GM19468 (cell line): Measurements from ENCODE around the gene TNFRSF12A.
"Not testable (repeated sequence)": the region's sequence is repeated elsewhere in the genome, so short reads cannot be mapped to it uniquely, and the experiment has no call there.

ENCODE experiments used
- ATAC-seq: cut with Tn5 transposase; IDR thresholded peaks from one replicate; pipeline ENCODE4 v1.9.1; 2021; ENCODE audit warnings: mild to moderate bottlenecking, moderate library complexity, moderate number of reproducible peaks; ENCODE audit not compliant: unreplicated experiment; ENCODE audit errors: extremely low read depth

The TNFRSF12A gene

DNA sequence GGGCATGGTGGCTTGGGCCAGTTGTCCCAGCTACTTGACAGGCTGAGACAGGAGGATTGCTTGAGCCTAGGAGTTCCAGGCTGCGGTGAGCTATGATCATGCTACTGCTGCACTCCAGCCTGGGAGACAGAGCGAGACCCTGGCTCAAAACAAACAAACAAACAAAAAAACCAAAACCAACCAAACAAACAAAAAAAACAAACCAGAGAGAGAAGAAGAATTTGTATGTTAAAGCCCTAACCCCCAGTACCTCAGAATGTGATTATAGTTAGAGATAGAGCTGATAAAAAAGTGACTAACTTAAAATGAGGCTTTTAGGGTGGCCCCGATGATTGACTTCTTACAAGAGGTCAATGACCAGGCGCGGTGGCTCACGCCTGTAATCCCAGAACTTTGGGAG, 24.5 kb downstream of the TNFRSF12A start:
- ATAC-seq: no peak

DNA sequence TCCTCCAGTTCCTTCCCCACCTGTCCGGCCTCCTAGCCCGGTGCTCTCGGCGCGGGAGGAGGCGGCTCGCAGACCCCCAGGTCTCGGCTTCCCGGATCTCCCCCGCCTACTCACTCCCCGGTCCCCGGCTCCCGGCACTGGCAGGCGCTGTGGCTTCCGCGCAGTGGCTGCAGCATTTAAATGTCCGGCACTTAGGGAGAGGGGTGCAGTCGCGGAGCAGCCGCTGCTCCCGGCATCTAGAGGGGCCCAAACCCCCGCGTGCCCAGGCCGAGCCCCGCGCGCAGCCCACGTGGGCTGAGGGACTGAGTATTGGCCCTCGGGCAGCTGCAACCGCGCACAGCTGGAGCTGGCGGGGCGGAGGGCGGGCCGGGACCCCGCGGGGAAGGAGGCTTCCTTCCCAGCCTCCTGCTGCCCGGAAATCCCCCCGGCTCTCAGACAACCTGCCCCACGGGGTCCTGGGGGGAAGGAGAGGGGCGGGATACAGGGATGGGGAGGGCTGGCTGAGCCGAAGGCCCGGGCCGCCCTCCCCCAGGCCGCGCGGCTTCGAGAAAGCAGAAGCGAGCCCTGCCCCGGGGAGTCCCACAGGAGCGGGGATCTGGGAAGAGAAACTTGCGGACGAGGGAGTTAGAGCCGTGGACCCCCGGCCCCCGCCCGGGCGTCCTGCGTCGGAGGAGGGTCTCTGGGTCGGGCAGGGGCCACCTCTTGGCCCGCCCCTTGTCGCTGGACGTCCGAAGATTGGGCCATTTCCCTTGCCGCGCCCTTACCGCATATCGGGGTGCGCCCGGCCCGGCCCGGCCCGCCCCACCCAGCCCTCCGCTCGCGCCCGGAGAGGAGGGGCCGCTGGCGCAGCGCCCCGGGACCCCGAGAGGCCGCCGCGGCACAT, 25.8 kb downstream of the TNFRSF12A start, which contains the start of gene MMP25:
TSS of gene MMP25 (plus strand) at position 804 of the 883 bp plus-strand sequence. CDS start 357 bp downstream, outside the sequence.
- no peak for ATAC-seq

DNA sequence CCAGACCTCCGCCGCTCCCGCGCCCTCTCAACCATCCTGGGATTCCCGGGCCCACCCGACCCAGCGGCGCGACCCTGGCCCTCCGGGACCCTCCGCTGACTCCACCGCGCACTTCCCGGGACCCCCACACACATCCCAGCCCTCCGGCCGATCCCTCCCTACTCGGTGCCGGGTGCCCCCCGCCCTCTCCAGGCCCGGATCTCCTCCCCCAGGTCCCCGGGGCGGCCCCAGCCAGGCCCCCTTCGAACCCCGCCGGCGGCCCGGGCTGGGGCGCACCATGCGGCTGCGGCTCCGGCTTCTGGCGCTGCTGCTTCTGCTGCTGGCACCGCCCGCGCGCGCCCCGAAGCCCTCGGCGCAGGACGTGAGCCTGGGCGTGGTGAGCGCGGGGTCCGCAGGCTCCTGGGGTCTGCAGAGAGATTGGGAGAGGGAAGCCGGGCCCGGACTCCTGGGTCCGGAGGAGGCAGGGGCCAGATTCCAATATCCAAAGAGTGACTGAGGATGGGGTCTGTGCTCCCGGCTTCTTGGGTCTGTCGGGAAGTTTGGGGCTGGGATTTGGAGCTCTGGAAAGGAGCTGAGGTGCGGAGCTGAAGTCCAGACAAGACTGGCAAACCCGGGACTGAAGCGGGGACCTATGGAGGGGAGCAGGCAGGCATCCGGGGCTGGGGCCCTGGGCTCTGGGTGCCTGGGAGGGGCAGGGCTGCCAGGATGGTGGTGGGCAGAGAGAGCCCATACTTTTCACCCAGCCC, 26.6 kb downstream of the TNFRSF12A start:
- ATAC-seq: no peak

DNA sequence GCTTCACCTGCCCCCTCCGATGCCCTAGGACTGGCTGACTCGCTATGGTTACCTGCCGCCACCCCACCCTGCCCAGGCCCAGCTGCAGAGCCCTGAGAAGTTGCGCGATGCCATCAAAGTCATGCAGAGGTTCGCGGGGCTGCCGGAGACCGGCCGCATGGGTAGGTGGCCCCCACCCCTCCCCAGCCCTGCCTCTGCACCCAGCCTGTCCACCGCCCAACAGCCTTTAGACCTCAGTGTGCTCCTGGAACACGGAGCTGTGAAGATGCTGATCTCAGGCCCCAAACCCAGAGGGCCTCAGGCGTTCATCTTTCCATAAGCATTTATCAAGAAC, 27.2 kb downstream of the TNFRSF12A start:
- ATAC-seq: no peak

DNA sequence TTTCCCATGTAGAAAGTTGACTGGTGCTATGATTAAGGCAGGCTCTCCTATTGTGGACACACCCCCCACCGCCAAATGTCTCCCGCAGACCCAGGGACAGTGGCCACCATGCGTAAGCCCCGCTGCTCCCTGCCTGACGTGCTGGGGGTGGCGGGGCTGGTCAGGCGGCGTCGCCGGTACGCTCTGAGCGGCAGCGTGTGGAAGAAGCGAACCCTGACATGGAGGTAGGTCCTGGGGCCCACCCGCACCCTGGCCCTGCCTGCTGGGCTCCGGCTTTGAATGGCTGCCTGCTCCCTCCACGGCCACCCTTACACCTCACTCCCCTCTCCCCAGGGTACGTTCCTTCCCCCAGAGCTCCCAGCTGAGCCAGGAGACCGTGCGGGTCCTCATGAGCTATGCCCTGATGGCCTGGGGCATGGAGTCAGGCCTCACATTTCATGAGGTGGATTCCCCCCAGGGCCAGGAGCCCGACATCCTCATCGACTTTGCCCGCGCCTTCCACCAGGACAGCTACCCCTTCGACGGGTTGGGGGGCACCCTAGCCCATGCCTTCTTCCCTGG, 29.8 kb downstream of the TNFRSF12A start:
- ATAC-seq: no peak

DNA sequence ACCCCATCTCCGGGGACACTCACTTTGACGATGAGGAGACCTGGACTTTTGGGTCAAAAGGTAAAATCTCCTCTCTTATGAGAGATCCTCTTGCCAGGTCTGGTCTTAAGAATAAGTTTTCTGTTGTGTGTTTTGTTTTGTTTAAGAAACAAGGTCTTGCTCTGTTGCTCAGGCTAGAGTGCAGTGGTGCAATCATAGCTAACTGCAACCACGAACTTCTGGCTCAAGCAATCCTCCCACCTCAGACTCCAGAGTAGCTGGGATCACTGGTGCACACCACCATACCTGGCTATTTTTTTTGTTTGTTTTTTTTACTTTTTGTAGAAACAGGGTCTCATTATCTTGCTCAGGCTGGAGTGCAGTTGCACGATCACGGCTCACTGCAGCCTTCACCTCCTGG, 30.3 kb downstream of the TNFRSF12A start:
- ATAC-seq: no peak

DNA sequence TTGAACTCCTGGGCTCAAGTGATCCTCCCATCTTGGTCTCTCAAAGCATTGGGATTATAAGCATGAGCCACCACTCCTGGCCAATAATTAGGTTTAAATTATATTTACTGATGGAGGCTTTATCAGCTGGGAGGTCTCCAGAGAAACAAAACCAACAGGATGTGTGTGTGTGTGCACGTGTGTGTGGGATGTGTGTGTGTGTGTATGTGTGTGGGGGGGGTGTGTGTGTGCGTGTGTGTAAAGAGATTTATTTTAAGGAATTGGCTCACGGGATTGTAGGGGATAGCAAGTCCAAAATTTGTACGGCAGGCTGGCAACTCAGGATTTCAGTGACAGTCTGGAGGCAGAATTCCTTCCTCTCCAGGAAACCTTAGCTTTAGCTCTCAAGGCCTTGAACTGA, 30.8 kb downstream of the TNFRSF12A start:
- no peak for ATAC-seq

DNA sequence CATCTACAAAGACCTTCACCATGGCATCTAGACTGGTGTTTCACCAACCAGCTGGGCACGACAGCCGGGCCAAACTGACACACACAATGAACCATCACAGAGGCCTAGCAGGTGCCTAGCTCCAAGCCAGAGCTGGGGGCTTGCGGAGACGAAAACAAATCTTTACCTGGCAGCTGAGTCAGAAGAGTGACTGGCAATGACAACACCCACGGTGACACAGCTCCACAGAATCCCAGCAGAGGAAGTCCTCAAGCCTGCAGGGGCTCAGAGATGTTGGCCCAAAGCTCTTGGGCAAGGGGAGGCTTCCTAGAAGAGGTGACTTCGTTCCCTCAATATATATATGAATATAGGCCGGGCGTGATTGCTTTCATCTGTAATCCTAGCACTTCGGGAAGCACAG, 31.3 kb downstream of the TNFRSF12A start:
- no peak for ATAC-seq

DNA sequence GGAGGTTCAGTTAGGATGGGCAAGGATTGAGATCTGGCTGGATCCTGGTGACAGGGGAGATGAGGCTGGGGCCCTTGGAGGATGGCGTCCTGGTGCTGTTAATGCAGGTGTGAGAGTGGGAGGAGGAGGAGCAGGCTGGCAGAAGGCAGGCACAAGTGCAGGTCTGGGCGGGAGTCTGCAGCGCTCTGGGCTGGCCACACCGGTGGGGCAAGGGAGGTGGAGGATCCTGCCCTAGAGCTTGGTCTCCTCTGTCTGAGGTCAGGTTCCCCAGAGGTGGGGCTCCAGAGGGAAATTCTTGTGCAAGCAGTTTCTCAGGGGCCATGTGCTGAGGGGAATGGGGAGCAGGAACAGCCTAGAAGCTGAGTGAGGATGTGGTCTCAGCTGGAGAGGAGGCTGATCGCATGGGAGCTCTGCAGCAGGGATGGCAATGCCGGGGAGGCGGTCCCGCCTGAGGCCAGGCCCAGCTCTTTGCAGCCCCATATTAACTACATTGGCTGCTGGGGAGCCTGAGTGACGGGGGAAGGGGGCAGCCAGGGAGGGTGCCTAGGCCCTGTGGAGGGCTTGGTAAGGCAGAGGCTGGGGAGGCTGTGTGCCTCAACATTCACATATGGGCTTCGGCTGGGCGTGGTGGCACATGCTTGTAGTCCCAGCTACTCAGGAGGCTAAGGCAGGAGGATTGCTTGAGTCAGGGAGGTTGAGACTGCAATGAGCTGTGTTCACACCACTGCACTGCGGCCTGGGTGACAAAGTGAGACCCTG, 32.6 kb downstream of the TNFRSF12A start:
- ATAC-seq: not testable (repeated sequence)

DNA sequence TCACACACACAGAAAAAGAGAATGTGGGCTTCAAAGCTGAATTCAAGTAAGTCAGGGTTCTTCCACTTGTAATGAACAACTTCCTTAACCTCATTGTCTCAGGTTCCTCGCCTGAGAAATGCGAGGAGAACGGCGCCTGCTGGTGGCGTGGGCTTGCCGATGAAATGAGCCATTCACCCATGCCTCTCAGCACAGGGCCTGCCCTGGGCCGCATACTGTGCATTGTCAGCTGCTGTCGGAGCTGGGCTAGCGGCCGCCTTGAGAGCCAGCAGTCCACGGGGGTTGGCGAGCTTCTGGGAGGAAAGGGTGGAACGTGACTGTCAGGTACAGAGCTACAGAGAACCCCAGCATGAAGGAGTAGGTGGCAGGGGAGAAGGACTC, 33.2 kb downstream of the TNFRSF12A start:
- not testable (repeated sequence) for ATAC-seq

DNA sequence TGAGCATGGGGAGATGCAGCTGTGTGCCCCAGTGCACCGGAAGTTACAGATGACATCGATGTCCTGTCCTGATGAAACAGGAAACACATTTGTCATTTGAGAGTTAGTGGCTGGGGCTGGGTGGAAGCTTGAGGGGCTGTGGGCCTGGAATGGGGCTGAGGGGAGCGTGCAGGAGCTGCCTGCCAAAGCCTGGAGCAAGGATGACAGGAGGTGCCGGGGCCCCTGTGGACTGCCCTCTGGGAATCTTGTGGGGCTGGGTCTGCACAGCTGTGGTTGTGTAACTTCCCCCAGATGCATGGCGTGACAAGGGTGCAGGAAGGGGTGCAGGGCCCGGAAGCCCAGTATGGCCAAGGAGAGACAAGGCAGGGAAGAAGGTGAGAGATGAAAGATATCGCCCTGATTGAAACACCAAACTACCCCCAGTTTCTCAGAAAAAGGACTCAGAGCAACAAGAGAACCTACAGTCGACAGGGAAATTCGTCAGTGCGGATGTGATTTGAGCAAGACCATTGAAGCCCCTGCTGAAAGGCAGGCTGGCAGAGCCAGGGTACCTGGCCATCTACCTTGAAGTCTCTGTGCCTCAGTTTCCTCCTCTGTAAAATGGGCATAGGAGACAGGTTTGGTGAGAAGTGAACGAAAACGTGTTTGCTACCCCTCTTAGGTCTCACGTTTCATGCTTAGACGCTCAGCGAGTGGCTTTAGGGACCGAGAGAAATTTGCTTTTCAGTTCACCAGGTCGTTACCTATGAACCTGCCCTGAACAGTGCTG, 35.0 kb downstream of the TNFRSF12A start:
- no peak for ATAC-seq

DNA sequence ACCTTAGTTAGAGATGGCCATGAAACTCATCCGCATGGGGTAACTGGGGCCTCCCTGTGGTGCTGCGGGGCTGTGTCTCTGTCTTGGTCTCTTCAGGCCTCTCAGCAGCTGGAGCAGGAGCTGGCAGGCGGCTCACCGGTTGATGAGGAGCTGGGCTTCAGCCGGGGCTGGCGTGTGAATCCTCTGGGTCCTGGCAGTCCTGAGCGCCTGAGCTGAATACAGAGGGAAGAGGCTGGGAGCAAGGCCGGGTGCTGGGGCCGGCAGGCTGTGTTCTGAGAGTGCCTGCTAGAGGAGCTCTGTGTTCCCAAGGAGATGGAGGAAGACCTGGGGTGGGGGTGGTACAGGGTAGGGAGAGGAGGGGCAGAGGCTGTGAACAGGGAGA, 35.6 kb downstream of the TNFRSF12A start:
- not testable (repeated sequence) for ATAC-seq

DNA sequence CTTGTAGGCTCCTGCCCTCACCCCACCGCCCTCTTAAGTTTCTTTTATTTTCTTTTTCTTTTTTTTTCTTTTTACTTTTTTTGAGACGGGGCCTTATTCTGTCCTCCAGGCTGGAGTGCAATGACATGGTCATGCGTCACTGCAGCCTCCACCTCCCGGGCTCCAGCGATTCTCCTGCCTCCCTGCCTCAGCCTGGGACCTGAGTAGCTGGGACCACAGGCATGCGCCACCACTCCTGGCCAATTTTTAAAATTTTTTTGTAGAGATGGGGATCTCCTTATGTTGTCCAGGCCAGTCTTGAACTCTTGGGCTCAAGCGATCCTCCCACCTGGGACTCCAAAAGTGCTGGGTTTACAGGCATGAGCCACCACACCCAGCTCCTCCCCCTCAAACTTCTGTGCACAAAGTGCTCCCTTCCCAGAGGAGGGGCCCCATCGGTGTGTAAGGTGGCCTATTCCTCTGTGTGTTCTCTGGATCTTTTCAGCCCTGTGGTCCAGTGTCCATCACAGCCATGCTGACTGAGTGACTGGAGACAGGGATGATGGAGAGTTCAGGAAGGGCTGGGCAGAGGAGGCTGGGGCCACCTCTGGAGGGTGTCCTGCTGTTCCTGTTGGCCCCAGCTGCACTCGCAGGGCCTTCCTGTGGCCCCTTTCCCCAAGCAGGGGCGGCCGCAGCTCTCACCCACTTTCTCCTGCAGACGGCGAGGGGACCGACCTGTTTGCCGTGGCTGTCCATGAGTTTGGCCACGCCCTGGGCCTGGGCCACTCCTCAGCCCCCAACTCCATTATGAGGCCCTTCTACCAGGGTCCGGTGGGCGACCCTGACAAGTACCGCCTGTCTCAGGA, 36.4 kb downstream of the TNFRSF12A start:
- ATAC-seq: no peak

DNA sequence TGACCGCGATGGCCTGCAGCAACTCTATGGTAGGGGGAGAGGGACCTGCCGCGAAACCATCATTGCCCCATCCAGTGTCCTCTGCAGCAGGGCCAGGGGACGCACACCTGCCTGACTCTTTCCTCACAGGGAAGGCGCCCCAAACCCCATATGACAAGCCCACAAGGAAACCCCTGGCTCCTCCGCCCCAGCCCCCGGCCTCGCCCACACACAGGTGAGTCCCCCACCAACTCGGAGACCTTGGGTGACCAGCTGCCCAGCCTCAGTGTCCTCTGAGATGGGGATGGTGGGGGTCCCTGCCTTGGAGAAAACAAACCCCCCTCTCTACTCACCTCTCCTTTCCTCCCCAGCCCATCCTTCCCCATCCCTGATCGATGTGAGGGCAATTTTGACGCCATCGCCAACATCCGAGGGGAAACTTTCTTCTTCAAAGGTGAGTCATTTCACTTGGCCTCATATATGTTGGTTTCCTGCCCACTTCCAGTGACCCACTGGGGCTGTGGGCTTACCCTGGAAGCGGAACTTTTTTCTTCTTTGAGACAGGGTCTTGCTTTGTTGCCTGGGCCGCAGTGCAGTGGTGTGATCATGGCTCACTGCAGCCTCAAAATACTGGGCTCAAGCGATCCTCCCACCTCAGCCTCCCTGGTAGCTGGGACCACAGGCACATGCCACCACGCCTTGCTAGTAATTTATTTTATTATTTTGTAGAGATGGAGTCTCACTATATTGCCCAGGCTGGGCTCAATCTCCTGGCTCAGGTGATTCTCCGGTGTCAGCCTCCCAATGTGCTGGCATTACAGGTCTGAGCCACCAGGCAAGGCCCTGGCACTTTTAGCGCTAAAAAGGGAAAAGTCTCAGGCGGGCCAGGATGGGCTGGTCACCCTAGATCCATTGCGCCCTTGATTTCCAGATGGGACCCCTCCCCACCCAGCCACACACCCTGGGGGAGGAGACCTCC, 37.3 kb downstream of the TNFRSF12A start:
- ATAC-seq: no peak

DNA sequence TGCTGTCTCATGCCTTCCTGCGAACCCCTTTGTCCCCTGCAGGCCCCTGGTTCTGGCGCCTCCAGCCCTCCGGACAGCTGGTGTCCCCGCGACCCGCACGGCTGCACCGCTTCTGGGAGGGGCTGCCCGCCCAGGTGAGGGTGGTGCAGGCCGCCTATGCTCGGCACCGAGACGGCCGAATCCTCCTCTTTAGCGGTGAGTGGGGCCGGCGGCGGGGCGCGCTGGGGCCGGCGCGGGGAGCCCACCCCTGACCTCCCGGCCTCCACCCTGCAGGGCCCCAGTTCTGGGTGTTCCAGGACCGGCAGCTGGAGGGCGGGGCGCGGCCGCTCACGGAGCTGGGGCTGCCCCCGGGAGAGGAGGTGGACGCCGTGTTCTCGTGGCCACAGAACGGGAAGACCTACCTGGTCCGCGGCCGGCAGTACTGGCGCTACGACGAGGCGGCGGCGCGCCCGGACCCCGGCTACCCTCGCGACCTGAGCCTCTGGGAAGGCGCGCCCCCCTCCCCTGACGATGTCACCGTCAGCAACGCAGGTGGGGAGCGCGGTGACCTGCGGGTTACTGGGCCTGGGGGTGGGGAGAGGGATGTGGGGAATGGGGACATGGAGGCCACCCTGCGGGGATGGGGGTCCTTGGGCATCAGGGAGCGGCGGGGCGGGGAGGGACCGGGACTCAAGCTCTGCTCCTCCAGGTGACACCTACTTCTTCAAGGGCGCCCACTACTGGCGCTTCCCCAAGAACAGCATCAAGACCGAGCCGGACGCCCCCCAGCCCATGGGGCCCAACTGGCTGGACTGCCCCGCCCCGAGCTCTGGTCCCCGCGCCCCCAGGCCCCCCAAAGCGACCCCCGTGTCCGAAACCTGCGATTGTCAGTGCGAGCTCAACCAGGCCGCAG, 38.2 kb downstream of the TNFRSF12A start:
- ATAC-seq: no peak

DNA sequence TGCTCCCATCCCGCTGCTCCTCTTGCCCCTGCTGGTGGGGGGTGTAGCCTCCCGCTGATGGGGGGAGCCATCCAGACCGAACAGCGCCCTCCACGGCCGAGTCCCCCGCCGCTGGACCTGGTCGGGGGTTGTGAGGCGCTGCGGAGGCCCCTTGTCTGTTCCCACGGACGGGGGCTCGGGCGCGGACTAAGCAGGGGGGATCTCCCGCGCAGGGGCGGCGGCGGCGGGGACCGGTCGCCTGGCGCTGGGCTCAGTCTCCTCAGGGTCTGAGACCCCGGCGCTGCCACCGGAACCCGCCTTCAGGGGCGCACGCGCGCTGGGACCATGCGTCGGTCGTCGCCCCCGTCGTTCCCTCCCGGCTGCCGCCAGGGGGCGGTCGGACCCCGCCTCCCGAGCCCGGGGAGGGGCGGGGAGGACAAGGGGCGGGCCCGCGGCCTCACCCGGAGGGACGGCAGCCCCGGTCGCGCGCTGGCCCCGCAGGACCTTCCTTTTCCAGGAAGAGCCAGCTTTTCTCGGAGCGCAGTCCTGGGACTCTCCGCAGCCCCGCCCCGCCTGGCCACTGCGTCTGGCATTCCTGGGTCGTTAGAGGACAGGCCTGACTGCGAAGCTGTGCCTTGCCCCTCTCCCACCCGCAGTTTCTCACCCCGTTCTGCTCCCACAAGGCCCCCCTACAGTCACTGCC, 39.0 kb downstream of the TNFRSF12A start:
- peak; percentile 72 for ATAC-seq
